GM10266 (cell line): ENCODE measurements around the gene CLIP4.

Source experiments
- DNase-seq: peaks from one replicate; pipeline ENCODE4 v3.0.0; 2012; ENCODE audit errors: extremely low spot score
- CTCF ChIP-seq: IDR thresholded peaks from 2 replicates; pipeline ENCODE4 v1.5.1; 2012; ENCODE audit warnings: mild to moderate bottlenecking, low read depth; ENCODE audit not compliant: control insufficient read depth, insufficient read depth; ENCODE audit errors: missing control alignments

Gene CLIP4

GRCh38 chr2:29114946-29115609, at the start of gene CLIP4:
Gene CLIP4, plus strand, starts transcription at chr2:29115415. Its CDS starts 5,974 bp downstream, at chr2:29121389.
- no peak for TF ChIP-seq CTCF
- peak; percentile 90 for DNase-seq

GRCh38 chr2:29066271-29066860, 48.8 kb upstream of the CLIP4 start:
- no peak for TF ChIP-seq CTCF

GRCh38 chr2:29066997-29067605, 48.1 kb upstream of the CLIP4 start:
- DNase-seq = no peak
- TF ChIP-seq CTCF = no peak

More at GRCh38 chr2:29066271-29066860, 48.8 kb upstream of the CLIP4 start:
- DNase-seq = no peak

- DNase-seq = no peak
- no peak for TF ChIP-seq CTCF
Observed at GRCh38 chr2:29068513-29068912, 46.7 kb upstream of the CLIP4 start.

DNA sequence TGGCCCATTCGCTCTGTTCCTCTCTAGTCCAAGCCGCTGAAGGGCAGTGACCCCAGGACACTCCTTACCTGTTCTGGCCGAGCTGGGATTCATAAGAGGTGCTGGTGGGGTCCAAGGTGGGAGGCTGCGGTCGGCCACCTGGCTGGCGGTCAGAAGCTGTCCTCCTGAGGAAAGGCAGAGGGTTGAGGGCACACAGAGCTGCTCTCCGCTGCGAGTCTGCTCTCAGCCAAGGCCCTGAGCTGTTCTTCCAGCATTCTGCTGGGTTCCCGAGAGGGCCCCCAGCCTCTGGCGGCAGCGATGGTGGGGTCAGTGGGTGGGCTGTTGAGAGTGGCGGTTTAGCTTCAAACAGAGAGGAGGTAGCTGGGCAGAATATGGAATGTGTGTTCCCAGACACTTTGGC, 44.7 kb upstream of the CLIP4 start:
- TF ChIP-seq CTCF = no peak
- DNase-seq = no peak

- no peak for TF ChIP-seq CTCF
Observed at GRCh38 chr2:29071032-29071975, 43.9 kb upstream of the CLIP4 start.

More at GRCh38 chr2:29071032-29071975, 43.9 kb upstream of the CLIP4 start:
- no peak for DNase-seq
